ENCODE measurements around the gene KLHL17. TPM values are rescaled to one million over a fixed set of nuclear protein-coding genes. Genes with fewer than 3 reads are reported as not detected.

Gene KLHL17
- total and polyA plus RNA-seq, 4 donors, result 2.8 to 40.5 (median 15.0) TPM

DNA sequence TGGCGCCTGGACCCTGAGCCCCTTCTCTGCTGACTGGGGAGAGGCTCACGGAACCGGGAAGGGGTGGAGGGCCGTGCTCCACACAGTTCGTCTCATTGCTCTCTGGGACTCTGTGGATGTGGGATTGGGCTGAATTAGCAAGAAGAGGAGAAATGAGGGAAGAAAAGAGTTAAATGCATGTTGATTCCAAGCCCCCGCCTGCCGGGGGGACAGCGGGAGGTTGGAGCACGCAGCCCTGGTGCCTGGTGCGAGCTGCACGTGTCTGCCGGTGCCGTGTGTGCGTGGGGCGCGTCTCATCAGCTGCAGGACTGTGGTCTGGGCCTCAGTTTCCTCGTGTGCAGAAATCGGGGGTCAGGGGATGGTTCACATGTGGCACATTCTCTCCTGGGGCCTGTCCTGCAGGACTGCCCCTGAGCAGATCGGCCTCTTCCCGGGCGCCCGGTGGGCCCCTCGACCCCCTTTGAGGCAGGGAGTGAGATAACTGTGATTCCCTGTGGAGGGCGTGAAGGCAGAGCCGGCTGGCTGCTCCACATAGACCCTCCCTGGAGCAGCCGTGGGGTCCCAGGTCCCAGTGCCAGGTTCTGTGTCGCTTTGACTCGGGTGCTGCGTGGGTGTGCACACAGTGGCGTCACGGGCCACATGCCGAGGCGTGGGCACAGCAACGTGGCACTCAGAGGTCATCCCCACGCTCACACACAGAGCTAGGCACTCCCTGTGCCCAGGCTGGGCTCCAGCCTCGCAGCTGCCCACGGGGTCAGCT, 25.2 kb upstream of the KLHL17 start:
- ATAC-seq (ENCODE audit: low FRiP score) (no peak), DNase-seq (no peak)
- no peaks in the 10 kb centered on the region for H3K36me3 ChIP-seq (ENCODE audit: control insufficient read depth in 1 of 2, insufficient read depth in 2 of 2, low read length in 1 of 2)
- no peak overlapping the region for H3K27ac ChIP-seq (ENCODE audit: low read depth in 1 of 2, low read length in 2 of 2)
- no peaks in the 10 kb centered on the region for H3K4me1 ChIP-seq (ENCODE audit: control insufficient read depth in 1 of 2, insufficient read depth in 2 of 2, low read length in 2 of 2)
- intact Hi-C loops (cut with DNase I), result no loop called here
- H3K27me3 ChIP-seq (ENCODE audit: control insufficient read depth in 1 of 2, insufficient read depth in 2 of 2, low read length in 1 of 2), result no peaks in the 10 kb centered on the region
- WGBS, 2 donors, result 50 to 58% methylated on average over 37 of the region's 37 CpGs
- no peaks in the 10 kb centered on the region for H3K9me3 ChIP-seq (ENCODE audit: control insufficient read depth, low read length)
- H3K4me3 ChIP-seq (ENCODE audit: low read length in 2 of 2), result no peak overlapping the region

DNA sequence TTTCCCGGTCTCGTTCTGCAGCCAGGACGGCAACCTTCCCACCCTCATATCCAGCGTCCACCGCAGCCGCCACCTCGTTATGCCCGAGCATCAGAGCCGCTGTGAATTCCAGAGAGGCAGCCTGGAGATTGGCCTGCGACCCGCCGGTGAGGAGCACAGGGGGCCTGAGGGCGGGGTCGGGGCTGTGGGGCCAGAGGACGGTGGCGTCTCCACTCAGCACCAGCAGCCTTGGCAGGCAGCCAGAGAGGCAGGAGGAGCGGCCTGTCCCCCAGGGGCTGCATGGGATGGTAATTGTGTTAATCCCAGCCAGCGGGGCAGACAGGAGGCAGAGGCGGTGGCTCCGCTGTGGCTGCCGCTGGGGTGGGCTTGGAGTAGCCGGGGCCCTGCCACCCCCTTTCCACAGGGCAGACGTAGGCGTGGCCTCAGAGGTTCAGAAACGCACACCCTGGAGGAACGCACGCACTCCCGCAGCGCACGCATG, 24.6 kb upstream of the KLHL17 start:
- no peak overlapping the region for H3K27ac ChIP-seq (ENCODE audit: low read depth in 1 of 2, low read length in 2 of 2)
- H3K27me3 ChIP-seq (ENCODE audit: control insufficient read depth in 1 of 2, insufficient read depth in 2 of 2, low read length in 1 of 2), result no peaks in the 10 kb centered on the region
- no peak overlapping the region for H3K4me3 ChIP-seq (ENCODE audit: low read length in 2 of 2)
- H3K36me3 ChIP-seq (ENCODE audit: control insufficient read depth in 1 of 2, insufficient read depth in 2 of 2, low read length in 1 of 2), result no peaks in the 10 kb centered on the region
- ATAC-seq (ENCODE audit: low FRiP score) (no peak), DNase-seq (no peak)
- 63 to 68% methylated on average over 30 of the region's 30 CpGs for WGBS, 2 donors
- no peaks in the 10 kb centered on the region for H3K4me1 ChIP-seq (ENCODE audit: control insufficient read depth in 1 of 2, insufficient read depth in 2 of 2, low read length in 2 of 2)
- intact Hi-C loops (cut with DNase I), result no loop called here
- H3K9me3 ChIP-seq (ENCODE audit: control insufficient read depth, low read length), result no peaks in the 10 kb centered on the region

DNA sequence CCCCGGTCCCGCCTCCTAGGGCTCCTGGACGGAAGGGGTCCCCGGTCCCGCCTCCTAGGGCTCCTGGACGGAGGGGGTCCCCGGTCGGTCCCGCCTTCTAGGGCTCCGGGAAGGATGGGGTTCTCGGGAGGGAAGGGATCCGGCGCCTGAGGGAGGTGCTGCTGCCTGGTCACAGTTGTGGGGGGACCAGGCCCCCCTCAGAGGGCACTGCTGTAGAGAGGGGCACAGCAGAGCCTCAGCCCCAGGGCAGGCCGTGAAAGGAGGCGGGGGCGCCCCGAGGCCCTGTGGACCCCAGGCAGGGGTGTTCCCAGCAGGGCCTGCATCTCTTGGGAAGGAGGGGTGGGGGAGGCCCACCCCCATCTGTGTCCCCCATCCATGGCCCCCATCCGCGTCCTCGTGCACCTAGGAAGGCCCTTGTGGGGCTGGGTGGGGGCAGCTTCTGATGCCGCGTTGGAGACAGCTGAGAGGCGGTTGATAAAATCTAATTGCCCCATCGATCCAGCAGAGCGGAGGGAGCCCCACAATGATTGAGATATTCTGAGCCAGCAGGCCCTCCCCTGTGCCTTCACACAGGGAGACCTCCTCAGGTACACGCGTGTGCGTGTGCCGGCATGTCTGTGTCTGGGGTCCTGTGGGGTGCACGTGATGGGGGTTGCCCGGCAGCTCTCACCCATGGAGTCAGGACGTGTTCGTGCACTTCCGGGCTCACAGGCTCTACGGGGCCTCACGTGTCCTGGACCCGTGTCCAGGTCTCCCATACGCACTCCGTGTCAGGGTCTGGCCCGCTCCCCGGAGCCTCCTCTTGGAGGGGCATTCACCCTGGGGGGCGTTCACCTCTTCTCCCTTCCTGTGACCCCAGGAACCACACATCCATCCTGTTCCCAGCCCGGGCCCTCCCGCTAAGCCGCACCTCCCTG, 23.8 kb upstream of the KLHL17 start:
- no peaks in the 10 kb centered on the region for H3K4me1 ChIP-seq (ENCODE audit: control insufficient read depth in 1 of 2, insufficient read depth in 2 of 2, low read length in 2 of 2)
- no peak for DNase-seq
- H3K36me3 ChIP-seq (ENCODE audit: control insufficient read depth in 1 of 2, insufficient read depth in 2 of 2, low read length in 1 of 2), result no peaks in the 10 kb centered on the region
- intact Hi-C loops (cut with DNase I), result no loop called here
- no peaks in the 10 kb centered on the region for H3K27me3 ChIP-seq (ENCODE audit: control insufficient read depth in 1 of 2, insufficient read depth in 2 of 2, low read length in 1 of 2)
- no peak overlapping the region for H3K27ac ChIP-seq (ENCODE audit: low read depth in 1 of 2, low read length in 2 of 2)
- no peak for ATAC-seq (ENCODE audit: low FRiP score)
- no peak overlapping the region for H3K4me3 ChIP-seq (ENCODE audit: low read length in 2 of 2)
- H3K9me3 ChIP-seq (ENCODE audit: control insufficient read depth, low read length), result no peaks in the 10 kb centered on the region
- WGBS, 2 donors, result 90 to 91% methylated on average over 31 to 45 of the region's 45 CpGs

DNA sequence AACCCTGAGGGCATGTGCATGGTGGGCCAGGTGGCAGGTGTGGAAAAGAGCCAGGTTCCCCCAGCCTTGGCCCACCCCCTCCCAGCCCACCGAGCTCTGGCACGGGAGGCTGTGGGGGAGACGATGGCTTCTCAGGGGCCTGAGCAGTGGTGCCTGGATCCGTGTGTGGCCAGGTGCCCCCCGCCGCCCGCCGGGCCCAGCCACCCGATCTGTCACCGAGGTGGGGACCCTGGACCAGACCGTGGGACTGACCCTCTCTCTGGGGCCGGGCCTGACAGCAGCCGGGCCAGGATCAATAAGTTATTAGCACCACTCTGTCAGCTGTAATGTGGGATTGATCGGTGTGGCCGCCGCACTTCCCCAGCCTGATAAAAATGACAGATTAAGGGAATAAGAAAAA, 22.9 kb upstream of the KLHL17 start:
- Histone ChIP-seq H3K27ac (ENCODE audit: low read depth in 1 of 2, low read length in 2 of 2) (no peak overlapping the region), H3K4me3 (ENCODE audit: low read length in 2 of 2) (no peak overlapping the region), H3K36me3 (ENCODE audit: control insufficient read depth in 1 of 2, insufficient read depth in 2 of 2, low read length in 1 of 2) (no peaks in the 10 kb centered on the region), H3K4me1 (ENCODE audit: control insufficient read depth in 1 of 2, insufficient read depth in 2 of 2, low read length in 2 of 2) (no peaks in the 10 kb centered on the region), H3K27me3 (ENCODE audit: control insufficient read depth in 1 of 2, insufficient read depth in 2 of 2, low read length in 1 of 2) (no peaks in the 10 kb centered on the region), H3K9me3 (ENCODE audit: control insufficient read depth, low read length) (no peaks in the 10 kb centered on the region)
- DNase-seq (no peak), ATAC-seq (ENCODE audit: low FRiP score) (no peak)
- 91 to 93% methylated on average over 15 to 16 of the region's 16 CpGs for WGBS, 2 donors
- intact Hi-C loops (cut with DNase I), result no loop called here

DNA sequence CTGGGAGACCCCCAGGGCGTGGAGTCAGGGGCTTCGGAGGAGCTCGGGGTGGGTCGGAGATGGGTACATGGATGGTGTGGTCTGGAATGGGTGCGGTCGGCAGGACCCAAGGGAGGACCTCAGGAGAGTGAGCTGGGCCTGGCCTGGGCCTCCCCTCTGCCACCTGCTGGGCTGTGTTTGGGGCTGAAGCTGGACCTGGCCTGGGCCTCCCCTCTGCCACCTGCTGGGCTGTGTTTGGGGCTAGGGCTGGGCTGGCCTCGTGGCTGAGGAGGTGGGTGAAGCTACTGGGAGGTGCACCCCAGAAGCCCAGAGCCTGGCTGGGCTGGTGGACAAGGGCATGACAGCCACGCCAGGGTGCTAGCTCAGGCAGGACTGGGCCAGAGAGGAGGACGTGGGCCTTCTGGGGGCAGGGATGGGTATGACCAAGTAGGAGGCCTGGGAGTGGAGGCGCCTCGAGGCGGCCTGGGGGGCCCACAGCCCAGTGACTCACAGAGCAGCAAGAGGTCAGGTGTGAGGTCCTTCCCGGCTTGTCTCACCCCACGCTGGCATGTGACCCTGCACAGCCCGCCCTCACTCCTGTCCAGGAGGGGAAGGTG, 22.2 kb upstream of the KLHL17 start:
- 80 to 82% methylated on average over 15 of the region's 15 CpGs for WGBS, 2 donors
- Histone ChIP-seq H3K4me3 (ENCODE audit: low read length in 2 of 2) (no peak overlapping the region), H3K36me3 (ENCODE audit: control insufficient read depth in 1 of 2, insufficient read depth in 2 of 2, low read length in 1 of 2) (no peaks in the 10 kb centered on the region), H3K9me3 (ENCODE audit: control insufficient read depth, low read length) (no peaks in the 10 kb centered on the region), H3K4me1 (ENCODE audit: control insufficient read depth in 1 of 2, insufficient read depth in 2 of 2, low read length in 2 of 2) (no peaks in the 10 kb centered on the region), H3K27me3 (ENCODE audit: control insufficient read depth in 1 of 2, insufficient read depth in 2 of 2, low read length in 1 of 2) (no peaks in the 10 kb centered on the region), H3K27ac (ENCODE audit: low read depth in 1 of 2, low read length in 2 of 2) (no peak overlapping the region)
- intact Hi-C loops (cut with DNase I), result no loop called here
- DNase-seq (no peak), ATAC-seq (ENCODE audit: low FRiP score) (no peak)

DNA sequence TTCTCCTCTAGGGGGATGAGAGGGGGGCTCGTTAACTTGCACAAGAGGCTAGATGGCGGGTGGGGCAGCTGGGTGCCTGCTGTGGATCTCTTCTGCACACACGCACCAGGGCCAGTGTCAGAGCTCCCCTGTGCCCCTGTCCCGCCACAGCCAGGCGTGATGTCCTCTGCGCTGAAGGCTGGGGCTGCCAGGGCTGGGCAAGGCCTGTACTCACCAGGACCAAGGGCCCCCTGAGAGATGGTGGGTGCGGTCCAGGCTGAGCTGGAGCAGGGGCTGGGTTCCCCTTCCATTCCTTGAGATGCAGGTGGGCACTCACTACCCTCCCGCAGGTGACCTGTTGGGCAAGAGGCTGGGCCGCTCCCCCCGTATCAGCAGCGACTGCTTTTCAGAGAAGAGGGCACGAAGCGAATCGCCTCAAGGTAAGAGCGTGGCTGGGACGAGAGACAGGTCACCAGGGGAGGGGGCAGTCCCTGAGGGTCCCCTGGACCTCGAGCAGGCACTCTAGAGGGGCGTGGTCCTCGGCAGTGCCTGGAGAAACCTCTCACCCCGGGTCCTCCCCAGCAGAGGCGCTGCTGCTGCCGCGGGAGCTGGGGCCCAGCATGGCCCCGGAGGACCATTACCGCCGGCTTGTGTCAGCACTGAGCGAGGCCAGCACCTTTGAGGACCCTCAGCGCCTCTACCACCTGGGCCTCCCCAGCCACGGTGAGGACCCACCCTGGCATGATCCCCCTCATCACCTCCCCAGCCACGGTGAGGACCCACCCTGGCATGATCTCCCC, 21.5 kb upstream of the KLHL17 start:
- H3K4me1 ChIP-seq (ENCODE audit: control insufficient read depth in 1 of 2, insufficient read depth in 2 of 2, low read length in 2 of 2), result no peaks in the 10 kb centered on the region
- no peak overlapping the region for H3K4me3 ChIP-seq (ENCODE audit: low read length in 2 of 2)
- DNase-seq (no peak), ATAC-seq (ENCODE audit: low FRiP score) (no peak)
- intact Hi-C loops (cut with DNase I), result no loop called here
- WGBS, 2 donors, result 88 to 92% methylated on average over 30 of the region's 30 CpGs
- H3K27ac ChIP-seq (ENCODE audit: low read depth in 1 of 2, low read length in 2 of 2), result no peak overlapping the region
- H3K27me3 ChIP-seq (ENCODE audit: control insufficient read depth in 1 of 2, insufficient read depth in 2 of 2, low read length in 1 of 2), result no peaks in the 10 kb centered on the region
- no peaks in the 10 kb centered on the region for H3K9me3 ChIP-seq (ENCODE audit: control insufficient read depth, low read length)
- H3K36me3 ChIP-seq (ENCODE audit: control insufficient read depth in 1 of 2, insufficient read depth in 2 of 2, low read length in 1 of 2), result no peaks in the 10 kb centered on the region

DNA sequence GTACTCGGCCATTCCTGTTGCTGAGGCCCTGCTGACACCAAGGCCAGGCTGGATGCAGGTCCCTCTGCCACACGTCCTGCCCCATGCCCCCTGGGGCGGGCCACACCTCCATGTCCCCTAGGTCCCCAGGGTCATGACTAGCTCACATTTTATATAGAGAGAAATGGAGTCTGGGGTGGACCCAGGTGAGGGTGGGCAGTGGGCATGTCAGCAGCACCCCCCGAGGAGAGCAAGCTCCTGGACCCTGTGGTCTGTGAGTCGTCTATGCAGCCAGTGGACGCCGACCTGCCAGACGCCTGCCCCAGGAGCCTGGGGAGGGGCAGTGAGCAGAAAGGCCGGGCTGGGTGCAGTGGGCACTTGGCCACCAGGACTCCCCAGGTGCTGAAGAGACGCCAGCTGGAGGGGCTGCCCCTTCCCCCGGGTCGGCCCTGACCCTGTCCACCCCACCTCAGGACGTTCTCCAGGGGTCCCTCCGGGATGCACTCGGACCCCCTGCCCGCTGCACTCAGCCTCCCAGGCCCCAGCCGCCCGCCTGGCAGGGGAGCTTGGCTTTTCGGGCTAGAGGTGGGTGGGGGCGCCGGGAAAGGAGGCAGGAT, 20.8 kb upstream of the KLHL17 start:
- WGBS, 2 donors, result 28% methylated on average over 16 to 21 of the region's 21 CpGs
- Histone ChIP-seq H3K9me3 (ENCODE audit: control insufficient read depth, low read length) (no peaks in the 10 kb centered on the region), H3K4me1 (ENCODE audit: control insufficient read depth in 1 of 2, insufficient read depth in 2 of 2, low read length in 2 of 2) (no peaks in the 10 kb centered on the region), H3K27me3 (ENCODE audit: control insufficient read depth in 1 of 2, insufficient read depth in 2 of 2, low read length in 1 of 2) (no peaks in the 10 kb centered on the region), H3K36me3 (ENCODE audit: control insufficient read depth in 1 of 2, insufficient read depth in 2 of 2, low read length in 1 of 2) (no peaks in the 10 kb centered on the region), H3K27ac (ENCODE audit: low read depth in 1 of 2, low read length in 2 of 2) (no peak overlapping the region), H3K4me3 (ENCODE audit: low read length in 2 of 2) (no peak overlapping the region)
- intact Hi-C loops (cut with DNase I), result loop anchor here in 1 of 2 donors (2.0 to 5.0 kb wide), 2 partner anchors 15 to 32 kb away; no protein-coding TSS in a partner anchor
- DNase-seq (no peak), ATAC-seq (ENCODE audit: low FRiP score) (no peak)
